Left ventricle myocardium inferior (tissue), 1 donor: Measurements from ENCODE around the gene ORAI2. TPM values are rescaled to one million over a fixed set of nuclear protein-coding genes. Genes with fewer than 3 reads are reported as not detected.

Experiments
- DNase-seq: peaks from one replicate; pipeline ENCODE4 v3.0.0-alpha.2; 2020
- H3K27ac ChIP-seq: fragments of 200-600 bp; replicated peaks from 2 replicates; pipeline ENCODE4 v1.8.0; 2021
- H3K27me3 ChIP-seq: fragments of 200-600 bp; 2 replicates; pipeline ENCODE4 v1.8.0; 2021; ENCODE audit warnings: low read depth
- H3K36me3 ChIP-seq: fragments of 200-600 bp; 2 replicates; pipeline ENCODE4 v1.8.0; 2021
- H3K4me1 ChIP-seq: fragments of 200-600 bp; 2 replicates; pipeline ENCODE4 v1.8.0; 2021
- H3K4me3 ChIP-seq: fragments of 200-600 bp; 2 replicates; pipeline ENCODE4 v1.8.0; 2021; ENCODE audit warnings: mild to moderate bottlenecking, moderate library complexity
- H3K9me3 ChIP-seq: fragments of 200-600 bp; replicated peaks from 2 replicates; pipeline ENCODE4 v1.8.0; 2021
- intact Hi-C: fragments of 100-400 bp; cut with micrococcal nuclease; formaldehyde crosslinking; loops from one replicate; pipeline ENCODE4 v1.11.0; 2022
- total RNA-seq: library from RNA; stranded (reverse); fragmentation: NEBNext Ultra II Directional; extraction: Animal tissue kit (Norgen Biotek cat#: 25700); gene quantifications from one replicate; pipeline ENCODE4 v1.2.1, GENCODE V29; 2021
- TF ChIP-seq, protein P1 (sequence below): fragments of 200-600 bp; IDR thresholded peaks from 2 replicates; pipeline ENCODE4 v1.8.0; 2021; ENCODE audit warnings: antibody characterized with exemption, mild to moderate bottlenecking, borderline replicate concordance
- donor health status: DM: no; HTN: yes; CAD: no; lungs with severe emphysema.

ORAI2 gene
- total RNA-seq, 1 donor from 2014 or later: 2.6 TPM

DNA sequence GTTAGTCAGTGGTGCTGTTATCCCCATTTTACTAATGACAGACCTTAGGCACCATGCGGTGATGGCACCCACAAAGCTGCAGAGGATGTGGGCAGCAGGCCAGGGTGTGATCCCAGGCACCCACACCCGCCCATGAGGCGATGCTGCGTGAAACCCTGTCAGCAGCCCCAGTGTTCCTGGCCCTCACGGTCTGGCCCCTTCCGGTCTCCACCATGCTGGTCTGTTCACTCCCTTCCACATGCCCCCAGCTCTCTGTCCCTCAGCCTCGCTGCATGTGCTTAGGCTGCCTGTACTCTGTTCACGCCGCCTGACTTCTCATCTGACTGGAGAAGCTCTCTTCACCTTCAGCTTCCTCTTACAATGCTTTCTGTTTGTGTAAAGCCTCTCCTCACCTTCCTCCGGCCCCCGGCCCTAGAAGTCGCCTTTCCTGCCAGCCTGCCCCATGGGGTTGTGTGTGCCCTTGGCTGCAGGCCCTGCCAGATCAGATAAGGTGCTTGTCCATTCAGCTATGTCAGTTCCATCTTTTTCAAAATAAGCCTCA, 17.6 kb upstream of the ORAI2 start:
- intact Hi-C loops: no loop called here
- no peak for DNase-seq
- H3K27me3 ChIP-seq: no peaks in the 10 kb centered on the region
- peaks cover 70% of the 10 kb centered on the region for H3K36me3 ChIP-seq
- no peak overlapping the region for H3K27ac ChIP-seq
- TF ChIP-seq, protein P1, sequence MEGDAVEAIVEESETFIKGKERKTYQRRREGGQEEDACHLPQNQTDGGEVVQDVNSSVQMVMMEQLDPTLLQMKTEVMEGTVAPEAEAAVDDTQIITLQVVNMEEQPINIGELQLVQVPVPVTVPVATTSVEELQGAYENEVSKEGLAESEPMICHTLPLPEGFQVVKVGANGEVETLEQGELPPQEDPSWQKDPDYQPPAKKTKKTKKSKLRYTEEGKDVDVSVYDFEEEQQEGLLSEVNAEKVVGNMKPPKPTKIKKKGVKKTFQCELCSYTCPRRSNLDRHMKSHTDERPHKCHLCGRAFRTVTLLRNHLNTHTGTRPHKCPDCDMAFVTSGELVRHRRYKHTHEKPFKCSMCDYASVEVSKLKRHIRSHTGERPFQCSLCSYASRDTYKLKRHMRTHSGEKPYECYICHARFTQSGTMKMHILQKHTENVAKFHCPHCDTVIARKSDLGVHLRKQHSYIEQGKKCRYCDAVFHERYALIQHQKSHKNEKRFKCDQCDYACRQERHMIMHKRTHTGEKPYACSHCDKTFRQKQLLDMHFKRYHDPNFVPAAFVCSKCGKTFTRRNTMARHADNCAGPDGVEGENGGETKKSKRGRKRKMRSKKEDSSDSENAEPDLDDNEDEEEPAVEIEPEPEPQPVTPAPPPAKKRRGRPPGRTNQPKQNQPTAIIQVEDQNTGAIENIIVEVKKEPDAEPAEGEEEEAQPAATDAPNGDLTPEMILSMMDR: no peak
- peaks cover 12% of the 10 kb centered on the region for H3K4me1 ChIP-seq
- no peaks in the 10 kb centered on the region for H3K9me3 ChIP-seq
- no peak overlapping the region for H3K4me3 ChIP-seq

- no peaks in the 10 kb centered on the region for H3K27me3 ChIP-seq
- H3K4me3 ChIP-seq: no peak overlapping the region
- H3K27ac ChIP-seq: no peak overlapping the region
- H3K36me3 ChIP-seq: peaks cover 70% of the 10 kb centered on the region
- no peaks in the 10 kb centered on the region for H3K9me3 ChIP-seq
- intact Hi-C loops: no loop called here
- peaks cover 12% of the 10 kb centered on the region for H3K4me1 ChIP-seq
- DNase-seq: no peak
- TF ChIP-seq, protein P1: no peak
Observed at GRCh38 chr7:102416406-102416805, 17.0 kb upstream of the ORAI2 start.

DNA sequence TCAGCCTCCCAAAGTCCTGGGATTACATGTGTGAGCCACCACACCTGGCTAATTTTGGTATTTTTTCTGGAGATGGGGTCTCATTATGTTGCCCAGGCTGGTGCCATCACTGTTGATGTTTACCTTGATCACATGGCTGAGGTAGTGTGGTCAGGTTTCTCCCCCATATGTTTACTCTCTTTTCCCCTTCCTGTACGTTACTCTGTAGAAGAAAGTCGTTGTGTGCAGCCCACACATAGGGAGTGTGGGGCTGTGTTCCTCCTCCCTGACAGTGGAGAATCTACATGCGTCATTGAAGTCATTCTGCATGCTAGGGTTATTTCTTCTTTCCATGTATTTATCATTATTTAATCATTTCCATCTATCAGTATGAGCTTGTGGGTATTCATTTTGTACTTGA, 16.3 kb upstream of the ORAI2 start:
- H3K36me3 ChIP-seq: peaks cover 70% of the 10 kb centered on the region
- H3K4me3 ChIP-seq: no peak overlapping the region
- DNase-seq: no peak
- TF ChIP-seq, protein P1: no peak
- H3K4me1 ChIP-seq: peaks cover 12% of the 10 kb centered on the region
- H3K9me3 ChIP-seq: no peaks in the 10 kb centered on the region
- no peak overlapping the region for H3K27ac ChIP-seq
- intact Hi-C loops: no loop called here
- H3K27me3 ChIP-seq: no peaks in the 10 kb centered on the region

DNA sequence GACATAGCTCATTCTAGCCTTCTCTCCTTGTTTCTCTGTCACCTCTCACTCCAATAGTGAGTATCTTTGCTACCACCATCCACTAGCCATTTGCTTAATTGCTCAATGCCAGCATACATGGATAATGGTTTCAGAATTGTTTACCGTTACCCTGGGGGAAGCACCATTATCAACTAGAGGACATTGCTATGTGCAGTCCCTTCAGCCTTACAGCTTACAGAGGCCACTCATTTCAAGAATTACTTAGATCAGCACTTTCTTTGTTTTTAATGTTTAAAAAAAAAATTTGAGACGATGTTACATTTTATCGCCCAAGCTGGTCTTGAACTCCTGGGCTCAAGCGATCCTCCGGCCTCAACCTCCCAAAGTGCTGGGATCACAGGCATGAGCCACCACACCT, 14.8 kb upstream of the ORAI2 start:
- intact Hi-C loops: no loop called here
- H3K36me3 ChIP-seq: peaks cover 69% of the 10 kb centered on the region
- TF ChIP-seq, protein P1: no peak

DNA sequence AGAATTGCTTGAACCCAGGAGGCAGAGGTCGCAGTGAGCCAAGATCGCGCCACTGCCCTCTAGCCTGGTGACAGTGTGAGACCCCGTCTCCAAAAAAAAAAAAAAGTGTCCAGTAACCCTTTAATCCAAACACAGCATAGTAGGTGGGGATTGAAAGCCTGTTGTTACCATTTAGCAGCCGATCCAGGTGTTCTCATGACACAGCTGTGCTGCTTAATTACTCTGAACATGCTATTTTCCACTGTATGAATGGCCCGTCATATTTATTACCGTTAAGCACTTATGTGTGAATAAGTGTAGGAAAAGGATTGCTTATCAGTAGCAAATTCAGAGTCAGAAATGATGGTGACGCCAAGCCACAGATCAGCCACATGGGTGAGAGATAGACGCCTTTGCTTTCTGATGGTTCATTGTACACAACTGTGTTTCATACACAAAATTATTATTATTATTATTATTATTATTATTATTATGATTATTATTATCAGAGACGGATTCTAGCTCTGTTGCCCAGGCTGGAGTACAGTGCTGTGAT, 11.6 kb upstream of the ORAI2 start:
- no peak overlapping the region for H3K4me3 ChIP-seq
- TF ChIP-seq, protein P1: no peak
- no peaks in the 10 kb centered on the region for H3K9me3 ChIP-seq
- intact Hi-C loops: no loop called here
- no peaks in the 10 kb centered on the region for H3K27me3 ChIP-seq
- H3K27ac ChIP-seq: no peak overlapping the region
- no peaks in the 10 kb centered on the region for H3K4me1 ChIP-seq
- H3K36me3 ChIP-seq: peaks cover 62% of the 10 kb centered on the region
- DNase-seq: no peak

More for the DNA sequence above, 14.8 kb upstream of the ORAI2 start:
- Histone ChIP-seq H3K9me3 (no peaks in the 10 kb centered on the region), H3K27me3 (no peaks in the 10 kb centered on the region), H3K27ac (no peak overlapping the region), H3K4me3 (no peak overlapping the region), H3K4me1 (no peaks in the 10 kb centered on the region)
- no peak for DNase-seq
